Brain microvascular endothelial cell (primary cell): ENCODE measurements around the gene MRPL55.

Experiments used
- DNase-seq: peaks from one replicate; pipeline ENCODE4 v3.0.0-alpha.2; 2020
- H3K27ac ChIP-seq: fragments of 250-450 bp; sonication (Bioruptor Pico); 2 replicates; pipeline ENCODE4 v1.5.1; 2020; ENCODE audit warnings: mild to moderate bottlenecking, moderate library complexity
- H3K27me3 ChIP-seq: fragments of 250-450 bp; sonication (Bioruptor Pico); replicated peaks from 2 replicates; pipeline ENCODE4 v1.5.1; 2020; ENCODE audit warnings: mild to moderate bottlenecking
- H3K36me3 ChIP-seq: fragments of 250-450 bp; sonication (Bioruptor Pico); replicated peaks from 2 replicates; pipeline ENCODE4 v1.5.1; 2020; ENCODE audit warnings: mild to moderate bottlenecking
- H3K4me3 ChIP-seq: 2 replicates; pipeline ENCODE4 v1.5.1; 2011; ENCODE audit warnings: low read depth, mild to moderate bottlenecking, control low read depth, low read length, moderate library complexity
- CTCF ChIP-seq: IDR thresholded peaks from 2 replicates; pipeline ENCODE4 v1.5.1; 2011; ENCODE audit warnings: low read depth, mild to moderate bottlenecking, moderate library complexity, low read length, control low read depth, inconsistent platforms; ENCODE audit errors: missing control alignments
- in situ Hi-C: cut with HindIII; loops from 2 replicates; pipeline ENCODE4 v1.10.0; 2017; ENCODE audit warnings: low sequenced_read_pairs, low pct_ligation_motif_present

The MRPL55 gene

GRCh38 chr1:228079601-228080263 lies 29.4 kb downstream of the MRPL55 start:
- in situ Hi-C loops: no loop called here
- Histone ChIP-seq H3K27me3 (no peaks in the 10 kb centered on the region), H3K27ac (no peak overlapping the region), H3K4me3 (no peak overlapping the region), H3K36me3 (peaks cover 8% of the 10 kb centered on the region)
- no peak for DNase-seq
- no peak for TF ChIP-seq CTCF

GRCh38 chr1:228079013-228079412 lies 30.1 kb downstream of the MRPL55 start:
- in situ Hi-C loops: no loop called here
- DNase-seq: no peak
- Histone ChIP-seq H3K36me3 (peaks cover 8% of the 10 kb centered on the region), H3K4me3 (no peak overlapping the region), H3K27me3 (no peaks in the 10 kb centered on the region), H3K27ac (no peak overlapping the region)
- no peak for TF ChIP-seq CTCF

- in situ Hi-C loops: no loop called here
- Histone ChIP-seq H3K27ac (no peak overlapping the region), H3K36me3 (peaks cover 2% of the 10 kb centered on the region), H3K4me3 (no peak overlapping the region), H3K27me3 (no peaks in the 10 kb centered on the region)
- DNase-seq: no peak
- TF ChIP-seq CTCF: no peak
Measured at GRCh38 chr1:228077565-228078330, 31.4 kb downstream of the MRPL55 start.

- in situ Hi-C loops: no loop called here
- TF ChIP-seq CTCF: no peak
- Histone ChIP-seq H3K4me3 (no peak overlapping the region), H3K27me3 (no peaks in the 10 kb centered on the region), H3K36me3 (no peaks in the 10 kb centered on the region), H3K27ac (no peak overlapping the region)
- DNase-seq: no peak
Measured at GRCh38 chr1:228076796-228077430, 32.2 kb downstream of the MRPL55 start.

- in situ Hi-C loops: no loop called here
- Histone ChIP-seq H3K27ac (no peak overlapping the region), H3K36me3 (no peaks in the 10 kb centered on the region), H3K4me3 (no peak overlapping the region), H3K27me3 (no peaks in the 10 kb centered on the region)
- TF ChIP-seq CTCF: no peak
- no peak for DNase-seq
Measured at GRCh38 chr1:228075801-228076271, 33.3 kb downstream of the MRPL55 start.
